GM12878 (cell line): Measurements from ENCODE around the gene FAM186B.

ENCODE experiments used
- CHD1 ChIP-seq: IDR thresholded peaks from 2 replicates; pipeline ENCODE4 v1.6.1; 2012; ENCODE audit warnings: low read depth, low read length, improper control_type of control experiment
- EP300 ChIP-seq, 2 experiments: fragments of 150-350 bp in 1 of 2; IDR thresholded peaks; 2 replicates each; pipeline ENCODE4 v1.6.1; 2011 to 2012; ENCODE audit warnings: low read depth in 2 of 2, low read length in 2 of 2, borderline replicate concordance in 1 of 2, improper control_type of control experiment in 1 of 2, inconsistent platforms in 1 of 2; ENCODE audit not compliant: control insufficient read depth in 1 of 2
- EZH2 ChIP-seq: IDR thresholded peaks from 2 replicates; pipeline ENCODE4 v1.6.1; 2012; ENCODE audit warnings: low read depth, mild to moderate bottlenecking, control low read depth, inconsistent platforms, low read length, borderline replicate concordance; ENCODE audit not compliant: control insufficient read depth
- IRF4 ChIP-seq: IDR thresholded peaks from 2 replicates; pipeline ENCODE4 v1.6.1; 2011; ENCODE audit warnings: low read depth, low read length
- KDM1A ChIP-seq: fragments of 200-600 bp; sonication (generic); IDR thresholded peaks from 2 replicates; pipeline ENCODE4 v1.6.1; 2016; ENCODE audit warnings: borderline replicate concordance
- POLR2A ChIP-seq: IDR thresholded peaks from 2 replicates; pipeline ENCODE4 v1.6.1; 2011; ENCODE audit warnings: low read depth, mild to moderate bottlenecking, low read length
- SMC3 ChIP-seq: IDR thresholded peaks from 2 replicates; pipeline ENCODE4 v1.6.1; 2011; ENCODE audit warnings: low read length, improper control_type of control experiment, borderline replicate concordance
- SRF ChIP-seq, 2 experiments: IDR thresholded peaks; 2 replicates each; pipeline ENCODE4 v1.6.1; 2011; ENCODE audit warnings: low read depth in 2 of 2, low read length in 2 of 2, mild to moderate bottlenecking in 1 of 2, moderate library complexity in 1 of 2
- YY1 ChIP-seq: IDR thresholded peaks from 2 replicates; pipeline ENCODE4 v1.6.1; 2011; ENCODE audit warnings: low read depth, mild to moderate bottlenecking, low read length
- TF ChIP-seq, protein P1 (sequence below), 3 experiments: IDR thresholded peaks in 2 of 3; conservative IDR thresholded peaks in 1 of 3; 2 replicates each; pipeline ENCODE4 v1.5.1; 2011; ENCODE audit warnings: low read depth in 3 of 3, low read length in 3 of 3, mild to moderate bottlenecking in 3 of 3, control low read depth in 2 of 3, moderate library complexity in 2 of 3, inconsistent platforms in 1 of 3, mixed read lengths in 1 of 3; ENCODE audit not compliant: control insufficient read depth in 2 of 3, insufficient read depth in 1 of 3; ENCODE audit errors: extremely low read depth in 1 of 3
- TF ChIP-seq, protein P2 (sequence below): fragments of 450-650 bp; IDR thresholded peaks from 2 replicates; pipeline ENCODE4 v1.6.1; 2016; ENCODE audit warnings: mild to moderate bottlenecking
- TF ChIP-seq, protein P3 (sequence below): IDR thresholded peaks from 2 replicates; pipeline ENCODE4 v1.6.1; 2012; ENCODE audit warnings: mild to moderate bottlenecking, low read depth, low read length

DNA sequence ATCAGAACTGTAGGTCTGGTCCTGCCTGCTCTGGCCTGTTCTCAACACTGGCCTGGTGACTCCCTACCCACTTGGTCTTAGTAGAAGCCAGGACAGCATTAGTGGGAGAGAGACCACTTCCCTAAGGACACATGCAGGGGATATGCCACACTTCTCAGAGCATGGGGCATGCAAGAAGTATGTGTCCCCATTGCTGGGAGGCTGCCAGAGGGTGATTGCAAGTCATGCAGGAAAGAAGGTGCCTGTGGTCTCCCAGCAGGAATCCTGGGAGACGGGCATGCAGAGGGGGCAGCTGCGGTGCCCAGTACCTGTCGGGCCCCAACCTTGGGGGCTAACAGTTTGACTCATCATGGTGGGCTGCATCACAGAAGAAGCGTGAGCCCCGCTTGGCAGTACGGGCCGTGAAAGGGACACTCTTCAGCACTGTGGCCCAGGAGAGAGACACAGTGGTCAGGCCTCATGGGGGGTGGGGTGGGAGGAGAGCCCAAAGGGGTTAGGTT, 40.9 kb upstream of the FAM186B start:
- TF ChIP-seq, protein P1, sequence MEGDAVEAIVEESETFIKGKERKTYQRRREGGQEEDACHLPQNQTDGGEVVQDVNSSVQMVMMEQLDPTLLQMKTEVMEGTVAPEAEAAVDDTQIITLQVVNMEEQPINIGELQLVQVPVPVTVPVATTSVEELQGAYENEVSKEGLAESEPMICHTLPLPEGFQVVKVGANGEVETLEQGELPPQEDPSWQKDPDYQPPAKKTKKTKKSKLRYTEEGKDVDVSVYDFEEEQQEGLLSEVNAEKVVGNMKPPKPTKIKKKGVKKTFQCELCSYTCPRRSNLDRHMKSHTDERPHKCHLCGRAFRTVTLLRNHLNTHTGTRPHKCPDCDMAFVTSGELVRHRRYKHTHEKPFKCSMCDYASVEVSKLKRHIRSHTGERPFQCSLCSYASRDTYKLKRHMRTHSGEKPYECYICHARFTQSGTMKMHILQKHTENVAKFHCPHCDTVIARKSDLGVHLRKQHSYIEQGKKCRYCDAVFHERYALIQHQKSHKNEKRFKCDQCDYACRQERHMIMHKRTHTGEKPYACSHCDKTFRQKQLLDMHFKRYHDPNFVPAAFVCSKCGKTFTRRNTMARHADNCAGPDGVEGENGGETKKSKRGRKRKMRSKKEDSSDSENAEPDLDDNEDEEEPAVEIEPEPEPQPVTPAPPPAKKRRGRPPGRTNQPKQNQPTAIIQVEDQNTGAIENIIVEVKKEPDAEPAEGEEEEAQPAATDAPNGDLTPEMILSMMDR (IDR thresholded peaks at IDR 0.05 in 2 of 3, conservative IDR thresholded peaks at IDR 0.05 in 1 of 3; ENCODE audit: control insufficient read depth in 2 of 3, extremely low read depth in 1 of 3, insufficient read depth in 1 of 3, low read depth in 3 of 3, low read length in 3 of 3), result no peak
- TF ChIP-seq, protein P2, sequence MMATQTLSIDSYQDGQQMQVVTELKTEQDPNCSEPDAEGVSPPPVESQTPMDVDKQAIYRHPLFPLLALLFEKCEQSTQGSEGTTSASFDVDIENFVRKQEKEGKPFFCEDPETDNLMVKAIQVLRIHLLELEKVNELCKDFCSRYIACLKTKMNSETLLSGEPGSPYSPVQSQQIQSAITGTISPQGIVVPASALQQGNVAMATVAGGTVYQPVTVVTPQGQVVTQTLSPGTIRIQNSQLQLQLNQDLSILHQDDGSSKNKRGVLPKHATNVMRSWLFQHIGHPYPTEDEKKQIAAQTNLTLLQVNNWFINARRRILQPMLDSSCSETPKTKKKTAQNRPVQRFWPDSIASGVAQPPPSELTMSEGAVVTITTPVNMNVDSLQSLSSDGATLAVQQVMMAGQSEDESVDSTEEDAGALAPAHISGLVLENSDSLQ, result no peak
- TF ChIP-seq CHD1 (no peak), YY1 (no peak), POLR2A (no peak), EP300 (IDR thresholded peaks at IDR 0.05; ENCODE audit: borderline replicate concordance in 1 of 2, control insufficient read depth in 1 of 2, low read depth in 2 of 2, low read length in 2 of 2) (no peak), KDM1A (no peak), EZH2 (no peak), SRF (IDR thresholded peaks at IDR 0.05; ENCODE audit: low read depth in 2 of 2, low read length in 2 of 2) (no peak), SMC3 (no peak), IRF4 (no peak)
- TF ChIP-seq, protein P3, sequence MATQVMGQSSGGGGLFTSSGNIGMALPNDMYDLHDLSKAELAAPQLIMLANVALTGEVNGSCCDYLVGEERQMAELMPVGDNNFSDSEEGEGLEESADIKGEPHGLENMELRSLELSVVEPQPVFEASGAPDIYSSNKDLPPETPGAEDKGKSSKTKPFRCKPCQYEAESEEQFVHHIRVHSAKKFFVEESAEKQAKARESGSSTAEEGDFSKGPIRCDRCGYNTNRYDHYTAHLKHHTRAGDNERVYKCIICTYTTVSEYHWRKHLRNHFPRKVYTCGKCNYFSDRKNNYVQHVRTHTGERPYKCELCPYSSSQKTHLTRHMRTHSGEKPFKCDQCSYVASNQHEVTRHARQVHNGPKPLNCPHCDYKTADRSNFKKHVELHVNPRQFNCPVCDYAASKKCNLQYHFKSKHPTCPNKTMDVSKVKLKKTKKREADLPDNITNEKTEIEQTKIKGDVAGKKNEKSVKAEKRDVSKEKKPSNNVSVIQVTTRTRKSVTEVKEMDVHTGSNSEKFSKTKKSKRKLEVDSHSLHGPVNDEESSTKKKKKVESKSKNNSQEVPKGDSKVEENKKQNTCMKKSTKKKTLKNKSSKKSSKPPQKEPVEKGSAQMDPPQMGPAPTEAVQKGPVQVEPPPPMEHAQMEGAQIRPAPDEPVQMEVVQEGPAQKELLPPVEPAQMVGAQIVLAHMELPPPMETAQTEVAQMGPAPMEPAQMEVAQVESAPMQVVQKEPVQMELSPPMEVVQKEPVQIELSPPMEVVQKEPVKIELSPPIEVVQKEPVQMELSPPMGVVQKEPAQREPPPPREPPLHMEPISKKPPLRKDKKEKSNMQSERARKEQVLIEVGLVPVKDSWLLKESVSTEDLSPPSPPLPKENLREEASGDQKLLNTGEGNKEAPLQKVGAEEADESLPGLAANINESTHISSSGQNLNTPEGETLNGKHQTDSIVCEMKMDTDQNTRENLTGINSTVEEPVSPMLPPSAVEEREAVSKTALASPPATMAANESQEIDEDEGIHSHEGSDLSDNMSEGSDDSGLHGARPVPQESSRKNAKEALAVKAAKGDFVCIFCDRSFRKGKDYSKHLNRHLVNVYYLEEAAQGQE, result no peak
